Left lung (tissue), 10 donors: ENCODE measurements around the gene TMPRSS13. TPM values are rescaled to one million over a fixed set of nuclear protein-coding genes. Genes with fewer than 3 reads are reported as not detected.

Source experiments
- ATAC-seq: fragments of 200-7000 bp; cut with Tn5 transposase; one replicate; pipeline ENCODE4 v1.9.1; 2020; ENCODE audit warnings: moderate library complexity
- DNase-seq, 4 donors: peaks; one replicate each; pipeline ENCODE4 v3.0.0-alpha.2; 2013 to 2020
- H3K27ac ChIP-seq, 2 donors: fragments of 200-600 bp; sonication (generic) in 1 of 2; one replicate each; pipeline versions ENCODE4 v1.5.0 to v1.8.0; 2020 to 2021
- H3K27me3 ChIP-seq, 2 donors: fragments of 200-600 bp; sonication (generic) in 1 of 2; one replicate each; pipeline versions ENCODE4 v1.5.0 to v1.8.0; 2020 to 2021
- H3K36me3 ChIP-seq, 2 donors: fragments of 200-600 bp; sonication (generic) in 1 of 2; one replicate each; pipeline versions ENCODE4 v1.5.0 to v1.8.0; 2020 to 2021
- H3K4me1 ChIP-seq, 2 donors: fragments of 200-600 bp; one replicate each; pipeline ENCODE4 v1.8.0; 2021
- H3K4me3 ChIP-seq, 2 donors: fragments of 200-600 bp; sonication (generic) in 1 of 2; one replicate each; pipeline versions ENCODE4 v1.5.0 to v1.8.0; 2020 to 2021; ENCODE audit warnings: mild to moderate bottlenecking in 1 of 2
- H3K9me3 ChIP-seq, 2 donors: fragments of 200-600 bp; sonication (generic) in 1 of 2; one replicate each; pipeline versions ENCODE4 v1.5.0 to v1.8.0; 2020 to 2021
- intact Hi-C, 2 donors: fragments of 100-400 bp; cut with DNase I; formaldehyde crosslinking; loops; one replicate each; pipeline versions ENCODE4 v1.11.2 to v1.14.2; 2022
- polyA plus RNA-seq, 6 donors: library from polyadenylated mRNA; unstranded; fragments of 120-200 nt; gene quantifications; one replicate each; pipeline ENCODE4 v1.2.1, GENCODE V29; 2013; ENCODE audit not compliant: insufficient read length in 6 of 6
- total RNA-seq, 2 donors: library from RNA; stranded (reverse); fragmentation: NEBNext Ultra II Directional; extraction: Animal tissue kit (Norgen Biotek cat#: 25700); gene quantifications; one replicate each; pipeline ENCODE4 v1.2.1, GENCODE V29; 2021
- TF ChIP-seq, protein P1 (sequence below), 2 donors: fragments of 200-600 bp; sonication (generic) in 1 of 2; IDR thresholded peaks; one replicate each; pipeline versions ENCODE4 v1.5.0 to v1.8.0; 2021; ENCODE audit warnings: antibody characterized with exemption in 2 of 2
- donor health status: DM: no; HTN: yes; CAD: no.
- donor health status: DM: no; HTN: no; CAD: no.

The TMPRSS13 gene
- total and polyA plus RNA-seq, 8 donors, result 4.6 to 10.7 (median 8.1) TPM

DNA sequence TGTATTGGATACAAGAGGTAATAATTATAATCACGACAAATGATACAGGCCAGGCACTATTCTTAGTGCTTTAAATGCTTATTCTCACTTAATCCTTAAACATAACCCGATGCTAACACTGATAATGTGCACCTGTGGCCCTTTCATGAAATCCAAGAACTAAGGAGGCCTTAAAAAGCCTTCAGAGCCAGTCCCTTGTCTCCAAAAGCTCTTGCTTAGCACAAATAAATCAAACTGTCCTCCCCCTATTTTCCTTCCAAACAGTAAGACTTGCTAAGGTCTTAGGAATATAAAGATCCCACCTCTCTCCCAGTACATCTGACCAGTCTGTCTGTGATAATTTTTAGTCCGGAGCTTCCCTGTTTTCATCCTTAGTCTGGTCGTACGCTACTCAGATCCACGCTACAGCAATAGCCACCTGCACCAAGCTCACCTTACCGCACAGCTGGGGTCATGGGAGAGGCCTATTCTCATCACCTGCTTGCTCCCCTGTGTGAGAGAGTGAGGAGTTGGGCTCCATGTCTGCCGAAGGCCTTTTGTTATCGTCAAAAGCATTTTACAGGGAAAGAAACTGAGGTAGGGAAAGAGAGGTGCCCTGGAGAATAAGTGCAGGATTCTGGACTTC, 69.6 kb downstream of the TMPRSS13 start:
- Histone ChIP-seq H3K36me3 (no peaks in the 10 kb centered on the region), H3K27me3 (no peaks in the 10 kb centered on the region), H3K4me3 (no peak overlapping the region), H3K27ac (no peak overlapping the region), H3K4me1 (peaks cover 11 to 36% of the 10 kb centered on the region in 2 donors), H3K9me3 (no peaks in the 10 kb centered on the region)
- intact Hi-C loops, result no loop called here
- TF ChIP-seq, protein P1, sequence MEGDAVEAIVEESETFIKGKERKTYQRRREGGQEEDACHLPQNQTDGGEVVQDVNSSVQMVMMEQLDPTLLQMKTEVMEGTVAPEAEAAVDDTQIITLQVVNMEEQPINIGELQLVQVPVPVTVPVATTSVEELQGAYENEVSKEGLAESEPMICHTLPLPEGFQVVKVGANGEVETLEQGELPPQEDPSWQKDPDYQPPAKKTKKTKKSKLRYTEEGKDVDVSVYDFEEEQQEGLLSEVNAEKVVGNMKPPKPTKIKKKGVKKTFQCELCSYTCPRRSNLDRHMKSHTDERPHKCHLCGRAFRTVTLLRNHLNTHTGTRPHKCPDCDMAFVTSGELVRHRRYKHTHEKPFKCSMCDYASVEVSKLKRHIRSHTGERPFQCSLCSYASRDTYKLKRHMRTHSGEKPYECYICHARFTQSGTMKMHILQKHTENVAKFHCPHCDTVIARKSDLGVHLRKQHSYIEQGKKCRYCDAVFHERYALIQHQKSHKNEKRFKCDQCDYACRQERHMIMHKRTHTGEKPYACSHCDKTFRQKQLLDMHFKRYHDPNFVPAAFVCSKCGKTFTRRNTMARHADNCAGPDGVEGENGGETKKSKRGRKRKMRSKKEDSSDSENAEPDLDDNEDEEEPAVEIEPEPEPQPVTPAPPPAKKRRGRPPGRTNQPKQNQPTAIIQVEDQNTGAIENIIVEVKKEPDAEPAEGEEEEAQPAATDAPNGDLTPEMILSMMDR (IDR thresholded peaks at IDR 0.05), result no peak
- ATAC-seq (no peak), DNase-seq (no peak)

DNA sequence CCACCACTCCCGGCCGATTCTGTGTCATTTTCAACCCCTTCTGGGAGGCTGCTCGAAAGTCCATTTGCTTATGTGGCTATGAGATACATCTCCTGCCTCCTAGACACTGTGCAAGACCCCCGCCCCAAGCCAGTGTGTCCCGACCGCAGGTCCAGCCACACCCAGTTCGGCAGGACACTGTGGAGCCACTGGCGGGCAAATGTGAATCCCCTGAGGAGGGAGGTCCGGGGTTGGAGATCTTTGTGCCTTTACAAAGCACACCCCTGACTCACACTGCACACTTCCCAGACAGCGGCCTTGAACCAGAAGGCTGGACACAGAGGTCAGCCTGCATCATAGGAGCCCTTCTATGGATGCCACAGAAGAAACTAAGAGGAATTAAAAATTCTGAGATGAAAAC, 70.1 kb downstream of the TMPRSS13 start:
- no peak overlapping the region for H3K27ac ChIP-seq
- H3K4me3 ChIP-seq, result no peak overlapping the region
- no peaks in the 10 kb centered on the region for H3K27me3 ChIP-seq
- peaks cover 11 to 36% of the 10 kb centered on the region in 2 donors for H3K4me1 ChIP-seq
- intact Hi-C loops, result no loop called here
- TF ChIP-seq, protein P1 (IDR thresholded peaks at IDR 0.05), result no peak
- no peaks in the 10 kb centered on the region for H3K36me3 ChIP-seq
- ATAC-seq (no peak), DNase-seq (no peak)
- no peaks in the 10 kb centered on the region for H3K9me3 ChIP-seq

- DNase-seq, result no peak
- H3K36me3 ChIP-seq, result no peaks in the 10 kb centered on the region
- ATAC-seq, result no peak
- intact Hi-C loops, result no loop called here
- H3K4me3 ChIP-seq, result no peak overlapping the region
- TF ChIP-seq, protein P1 (IDR thresholded peaks at IDR 0.05), result no peak
- H3K4me1 ChIP-seq, result peaks cover 11 to 36% of the 10 kb centered on the region in 2 donors
- peaks cover 0 to 5% of the 10 kb centered on the region in 2 donors for H3K9me3 ChIP-seq
- no peaks in the 10 kb centered on the region for H3K27me3 ChIP-seq
- no peak overlapping the region for H3K27ac ChIP-seq
Observed at GRCh38 chr11:117857734-117858414, 71.3 kb downstream of the TMPRSS13 start.

GRCh38 chr11:117855912-117856651, 73.1 kb downstream of the TMPRSS13 start:
- no peaks in the 10 kb centered on the region for H3K36me3 ChIP-seq
- peaks cover 0 to 21% of the 10 kb centered on the region in 2 donors for H3K4me1 ChIP-seq
- no peak overlapping the region for H3K4me3 ChIP-seq
- intact Hi-C loops, result no loop called here
- peaks cover 0 to 6% of the 10 kb centered on the region in 2 donors for H3K9me3 ChIP-seq
- H3K27ac ChIP-seq, result no peak overlapping the region
- no peak for ATAC-seq
- no peak for DNase-seq
- TF ChIP-seq, protein P1 (IDR thresholded peaks at IDR 0.05), result no peak
- no peaks in the 10 kb centered on the region for H3K27me3 ChIP-seq
